AG09309 (cell line): ENCODE results near the gene HAS3.

Experiments used
- DNase-seq: peaks from one replicate; pipeline ENCODE4 v3.0.0-alpha.2; 2010; ENCODE audit warnings: low read depth
- H3K4me3 ChIP-seq: 2 replicates; pipeline ENCODE4 v1.5.1; 2011; ENCODE audit warnings: mild to moderate bottlenecking, low read depth, low read length, moderate library complexity; ENCODE audit not compliant: control insufficient read depth
- TF ChIP-seq, protein P1 (sequence below): IDR thresholded peaks from 2 replicates; pipeline ENCODE4 v1.5.1; 2011; ENCODE audit warnings: mild to moderate bottlenecking, low read depth, low read length, inconsistent platforms; ENCODE audit not compliant: insufficient read depth, control insufficient read depth; ENCODE audit errors: missing control alignments

Gene HAS3

DNA sequence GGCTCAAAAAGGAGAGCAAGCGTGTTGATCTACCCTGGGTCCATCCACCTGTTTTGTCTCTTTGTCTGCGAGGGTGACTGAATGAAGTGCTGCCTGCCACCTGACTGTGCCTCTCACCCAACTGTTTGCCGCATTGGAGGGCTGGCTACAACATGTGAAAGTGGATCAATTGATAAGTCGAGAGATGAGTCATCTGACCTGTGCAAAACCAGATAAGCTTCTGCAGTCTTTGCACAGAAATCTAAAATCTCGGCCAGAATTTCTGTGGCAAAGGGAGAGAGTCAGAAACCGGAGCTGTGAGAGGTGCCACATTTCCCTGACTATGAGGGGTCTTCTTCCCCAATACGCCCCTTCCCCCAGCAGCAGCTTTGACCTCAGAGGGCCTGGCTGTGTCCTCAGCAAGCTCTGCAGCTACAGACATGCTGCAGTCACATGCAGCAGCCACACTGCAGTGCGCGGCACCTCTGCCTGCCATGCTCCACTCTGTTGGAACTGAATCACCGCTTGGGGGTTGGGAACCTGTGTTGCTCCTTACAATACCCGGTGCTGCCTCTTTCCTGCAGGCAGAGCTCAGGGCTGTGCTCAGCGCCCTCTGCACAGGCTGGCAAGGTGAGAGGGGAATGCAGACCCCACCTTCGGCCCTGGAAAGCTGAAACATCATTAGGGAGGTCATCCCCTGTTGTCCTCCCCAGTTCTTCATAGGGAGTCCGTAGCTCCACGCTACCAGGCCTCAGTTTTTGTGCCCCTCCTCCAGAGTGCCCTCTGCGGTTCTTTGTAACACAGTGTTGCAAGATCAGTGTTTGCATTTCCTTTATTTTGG is 16.2 kb upstream of the HAS3 start:
- no peak overlapping the region for H3K4me3 ChIP-seq
- no peak for DNase-seq

DNA sequence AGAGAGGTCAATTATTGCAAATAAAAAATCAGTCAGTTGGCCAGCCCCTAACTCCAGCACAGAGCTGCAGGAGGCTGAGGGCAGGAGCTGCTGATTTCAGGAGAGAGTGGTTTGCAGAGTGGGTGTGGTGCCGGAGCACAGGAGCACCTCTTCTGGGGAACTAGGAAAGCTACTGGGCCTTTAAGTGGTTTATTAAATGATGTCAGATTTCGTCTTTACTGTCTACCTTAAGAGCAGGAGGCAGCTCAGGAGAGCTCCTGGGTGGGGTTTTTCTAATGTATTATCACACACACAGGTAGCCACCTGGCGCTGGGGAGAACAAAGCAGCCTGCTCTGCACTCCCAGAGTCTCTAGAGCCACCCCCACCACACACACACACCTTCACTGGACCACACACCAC is 11.5 kb upstream of the HAS3 start:
- H3K4me3 ChIP-seq, result no peak overlapping the region
- DNase-seq, result no peak
- TF ChIP-seq, protein P1, sequence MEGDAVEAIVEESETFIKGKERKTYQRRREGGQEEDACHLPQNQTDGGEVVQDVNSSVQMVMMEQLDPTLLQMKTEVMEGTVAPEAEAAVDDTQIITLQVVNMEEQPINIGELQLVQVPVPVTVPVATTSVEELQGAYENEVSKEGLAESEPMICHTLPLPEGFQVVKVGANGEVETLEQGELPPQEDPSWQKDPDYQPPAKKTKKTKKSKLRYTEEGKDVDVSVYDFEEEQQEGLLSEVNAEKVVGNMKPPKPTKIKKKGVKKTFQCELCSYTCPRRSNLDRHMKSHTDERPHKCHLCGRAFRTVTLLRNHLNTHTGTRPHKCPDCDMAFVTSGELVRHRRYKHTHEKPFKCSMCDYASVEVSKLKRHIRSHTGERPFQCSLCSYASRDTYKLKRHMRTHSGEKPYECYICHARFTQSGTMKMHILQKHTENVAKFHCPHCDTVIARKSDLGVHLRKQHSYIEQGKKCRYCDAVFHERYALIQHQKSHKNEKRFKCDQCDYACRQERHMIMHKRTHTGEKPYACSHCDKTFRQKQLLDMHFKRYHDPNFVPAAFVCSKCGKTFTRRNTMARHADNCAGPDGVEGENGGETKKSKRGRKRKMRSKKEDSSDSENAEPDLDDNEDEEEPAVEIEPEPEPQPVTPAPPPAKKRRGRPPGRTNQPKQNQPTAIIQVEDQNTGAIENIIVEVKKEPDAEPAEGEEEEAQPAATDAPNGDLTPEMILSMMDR, result no peak

More for the DNA sequence above, 16.2 kb upstream of the HAS3 start:
- TF ChIP-seq, protein P1, result no peak

DNA sequence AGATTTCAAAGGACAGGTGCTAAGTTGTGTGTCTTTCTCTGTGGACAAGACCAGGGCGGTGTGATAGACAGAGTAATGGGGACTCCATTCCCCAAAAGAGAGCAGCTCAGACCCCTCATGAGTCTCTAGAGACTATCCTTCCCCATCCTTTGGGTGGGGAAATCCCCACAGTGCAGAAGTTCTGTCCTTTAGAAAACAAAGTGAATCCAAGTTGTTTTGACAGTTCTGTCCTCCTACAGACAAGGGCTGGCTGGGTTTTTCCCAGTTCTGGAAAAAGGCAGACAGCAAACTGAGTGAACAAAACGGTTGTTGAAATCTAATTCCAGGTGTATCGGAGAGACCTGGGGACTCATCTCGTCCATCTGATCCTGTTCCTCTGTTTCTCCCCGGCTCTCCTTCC is 11.0 kb upstream of the HAS3 start:
- DNase-seq, result no peak
- TF ChIP-seq, protein P1, result no peak
- H3K4me3 ChIP-seq, result no peak overlapping the region

DNA sequence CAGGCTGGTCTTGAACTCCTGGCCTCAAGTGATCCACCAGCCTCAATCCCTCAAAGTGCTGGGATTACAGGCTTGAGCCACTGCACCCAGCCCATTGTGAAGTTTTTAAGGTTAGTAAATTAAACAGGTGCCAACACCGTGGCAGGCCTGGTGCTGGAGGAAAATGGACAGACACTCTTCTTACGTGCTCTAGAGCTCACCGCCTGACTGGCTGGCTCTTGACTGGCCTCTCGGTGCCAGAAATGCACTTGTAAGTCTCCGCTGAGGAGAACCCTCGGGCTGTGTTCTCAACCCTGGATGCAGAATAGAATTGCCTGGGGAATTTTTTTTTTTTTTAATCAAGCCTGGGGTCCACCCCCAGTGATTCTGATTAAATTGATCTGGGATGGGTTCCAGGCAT is 10.3 kb upstream of the HAS3 start:
- no peak overlapping the region for H3K4me3 ChIP-seq
- DNase-seq, result no peak
- TF ChIP-seq, protein P1, result no peak

DNA sequence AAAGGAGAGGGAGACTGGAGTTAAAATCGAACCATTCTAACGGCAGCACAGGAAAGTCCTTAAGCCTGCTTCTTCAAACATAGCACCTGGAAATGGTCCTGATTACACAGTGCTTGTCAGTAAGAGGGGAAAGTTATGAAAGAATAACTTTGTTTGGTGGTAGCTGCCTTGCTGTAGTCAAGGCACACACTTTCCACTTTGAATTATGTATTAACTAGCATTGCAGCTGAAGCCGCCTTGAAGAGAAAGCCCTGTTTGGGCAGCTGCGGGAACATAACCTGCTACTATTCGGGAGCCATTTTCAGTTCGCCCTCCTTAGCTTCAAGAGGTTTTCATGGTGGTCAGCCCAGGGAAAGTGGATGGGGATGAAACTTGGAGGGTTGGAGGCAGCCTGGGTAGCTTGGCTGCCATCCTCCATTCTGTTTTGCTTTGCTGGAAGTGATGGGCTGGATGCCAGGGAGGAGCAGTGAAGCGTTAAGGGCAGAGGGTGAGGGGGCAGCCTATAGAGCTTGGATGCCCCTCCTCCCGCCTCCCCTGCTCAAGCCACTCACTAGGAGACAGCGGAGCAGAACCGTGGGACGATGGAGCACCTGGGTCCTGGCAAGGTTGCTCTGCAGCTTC is 5.3 kb upstream of the HAS3 start:
- DNase-seq, result no peak
- H3K4me3 ChIP-seq, result no peak overlapping the region
- TF ChIP-seq, protein P1, result no peak

DNA sequence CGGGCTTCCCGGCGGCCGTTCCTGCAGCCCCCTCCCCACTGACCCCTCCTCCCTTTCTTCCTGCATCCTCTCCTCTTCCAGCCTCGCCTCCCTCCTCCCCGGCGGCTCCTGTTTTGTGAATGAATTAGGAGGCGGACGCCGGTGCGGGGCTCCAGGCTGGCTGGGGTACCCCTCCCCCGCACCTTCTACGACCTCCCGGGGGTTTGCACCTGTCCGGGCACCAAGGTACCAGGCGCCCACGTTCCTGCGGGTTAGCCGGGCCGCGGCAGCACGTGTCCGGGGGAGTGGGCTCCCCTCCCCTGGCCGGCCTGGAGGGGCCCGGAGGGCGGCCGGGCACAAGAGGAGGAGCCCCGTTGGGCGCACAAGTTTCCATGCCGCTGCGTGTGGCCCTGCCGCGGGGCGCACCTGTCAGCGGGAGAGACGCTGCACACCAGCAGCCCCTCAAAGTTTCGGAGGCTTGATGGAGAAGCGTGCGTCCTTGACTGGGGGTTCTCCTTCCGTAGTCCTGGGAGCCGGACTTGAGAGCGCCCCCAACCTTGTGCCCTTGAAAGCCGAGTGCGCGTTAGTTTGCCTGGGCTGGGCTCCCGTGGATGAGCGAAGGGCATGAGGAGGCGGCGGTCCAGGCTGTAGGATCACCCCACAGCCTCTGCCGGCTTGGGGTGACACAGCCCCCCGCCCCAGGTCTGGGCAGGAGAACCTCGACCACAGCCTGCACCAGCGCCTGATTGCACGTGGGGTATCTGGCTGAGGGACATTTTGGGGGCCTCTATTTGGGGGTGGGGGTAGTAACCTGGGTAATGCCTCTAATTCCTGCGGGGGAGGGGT is 1.2 kb downstream of the HAS3 start:
- no peak for DNase-seq
- peak overlapping the region; percentile 58 for H3K4me3 ChIP-seq
- TF ChIP-seq, protein P1, result no peak
